Small intestine (tissue), 7 donors: ENCODE results near the gene EPHA2. TPM values are rescaled to one million over a fixed set of nuclear protein-coding genes. Genes with fewer than 3 reads are reported as not detected.

Source experiments
- DNase-seq, 2 donors: peaks; one replicate each; pipeline versions ENCODE4 v3.0.0 to v3.0.0-alpha.2; 2013
- FAIRE-seq: peaks from 2 replicates; lab custom pipeline; 2012; peaks lifted over from hg19 to GRCh38; lab: Jason Lieb, UNC
- H3K27ac ChIP-seq, 3 donors: one replicate each; pipeline ENCODE4 v1.5.1; 2013; ENCODE audit warnings: low read length in 2 of 3, mild to moderate bottlenecking in 2 of 3, control low read depth in 1 of 3, inconsistent platforms in 1 of 3, low read depth in 1 of 3, moderate library complexity in 1 of 3
- H3K27me3 ChIP-seq, 3 donors: one replicate each; pipeline ENCODE4 v1.6.1; 2013; ENCODE audit warnings: low read length in 3 of 3, inconsistent platforms in 1 of 3; ENCODE audit not compliant: control insufficient read depth in 3 of 3, insufficient read depth in 3 of 3
- H3K36me3 ChIP-seq, 3 donors: one replicate each; pipeline ENCODE4 v1.6.1; 2013; ENCODE audit warnings: low read length in 3 of 3, inconsistent platforms in 1 of 3, low read depth in 1 of 3, mild to moderate bottlenecking in 1 of 3, moderate library complexity in 1 of 3; ENCODE audit not compliant: control insufficient read depth in 3 of 3, insufficient read depth in 2 of 3
- H3K4me1 ChIP-seq, 3 donors: one replicate each; pipeline ENCODE4 v1.6.1; 2013; ENCODE audit warnings: low read length in 2 of 3, inconsistent platforms in 1 of 3, low read depth in 1 of 3, mild to moderate bottlenecking in 1 of 3, moderate library complexity in 1 of 3; ENCODE audit not compliant: control insufficient read depth in 3 of 3, insufficient read depth in 2 of 3
- H3K4me3 ChIP-seq, 3 donors: one replicate each; pipeline ENCODE4 v1.5.1; 2013; ENCODE audit warnings: low read length in 3 of 3, control low read depth in 1 of 3, inconsistent platforms in 1 of 3, low read depth in 1 of 3, mild to moderate bottlenecking in 1 of 3, moderate library complexity in 1 of 3
- H3K9me3 ChIP-seq, 2 donors: one replicate each; pipeline ENCODE4 v1.6.1; 2013; ENCODE audit warnings: low read depth in 1 of 2, low read length in 1 of 2; ENCODE audit not compliant: control insufficient read depth in 2 of 2, insufficient read depth in 1 of 2
- WGBS, 3 donors: extraction: QIAGEN DNeasy Blood & Tissue Kit; methylation state at CpG; one replicate each; pipeline ENCODE4 v1.1.7; 2013; 5-methylcytosine and 5-hydroxymethylcytosine counted together
- polyA plus RNA-seq, 4 donors: library from polyadenylated mRNA; stranded (reverse) in 3 of 4; unstranded in 1 of 4; fragments of 200-250 nt in 3 of 4; fragments of 120-200 nt in 1 of 4; gene quantifications; one replicate each; pipeline versions ENCODE4 v1.2.1 to v1.2.3, GENCODE V29; 2013
- donor health status: healthy with polysubstance abuse.
- donor health status: control.
- donor health status: control.
- donor health status: Bipolar disorder and iron deficiency.
- donor health status: healthy.

The EPHA2 gene
- polyA plus RNA-seq, 4 donors = 12.7 to 23.8 (median 19.8) TPM

GRCh38 chr1:16133007-16133961 is 22.6 kb downstream of the EPHA2 start:
- no peaks in the 10 kb centered on the region for H3K27me3 ChIP-seq
- H3K9me3 ChIP-seq = no peaks in the 10 kb centered on the region
- no peak overlapping the region for H3K27ac ChIP-seq
- no peak overlapping the region for H3K4me3 ChIP-seq
- no peak for FAIRE-seq
- WGBS, 3 donors = 82 to 90% (median 85%) methylated on average over 27 to 28 of the region's 28 CpGs
- H3K36me3 ChIP-seq = peaks cover 12 to 94% (median 28%) of the 10 kb centered on the region in 3 donors
- no peaks in the 10 kb centered on the region for H3K4me1 ChIP-seq
- DNase-seq = no peak

DNA sequence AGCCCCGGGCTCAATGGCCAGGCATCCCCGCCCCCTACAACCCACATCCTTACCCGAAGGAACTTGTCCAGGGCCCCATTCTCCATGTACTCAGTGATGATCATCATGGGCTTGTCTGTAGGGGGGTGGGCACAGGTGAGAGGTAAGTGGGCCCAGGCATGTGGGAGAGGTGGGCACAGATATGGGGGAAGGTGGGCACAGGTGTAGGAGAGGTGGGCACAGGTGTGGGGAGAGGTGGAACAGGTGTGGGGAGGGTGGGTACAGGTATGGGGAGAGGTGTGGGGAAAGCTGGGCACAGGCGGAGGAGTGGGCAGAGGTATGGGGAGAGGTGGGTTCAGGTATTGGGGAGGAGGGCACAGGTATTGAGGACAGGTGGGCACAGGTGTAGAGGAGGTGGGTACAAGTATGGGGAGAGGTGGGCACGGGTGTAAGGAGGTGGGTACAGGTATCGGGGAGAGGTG is 23.5 kb downstream of the EPHA2 start:
- no peak overlapping the region for H3K4me3 ChIP-seq
- H3K4me1 ChIP-seq = no peaks in the 10 kb centered on the region
- no peak for DNase-seq
- H3K9me3 ChIP-seq = no peaks in the 10 kb centered on the region
- no peak overlapping the region for H3K27ac ChIP-seq
- FAIRE-seq = no peak
- 86 to 96% (median 93%) methylated on average over 6 of the region's 6 CpGs for WGBS, 3 donors
- H3K36me3 ChIP-seq = peaks cover 11 to 94% (median 28%) of the 10 kb centered on the region in 3 donors
- H3K27me3 ChIP-seq = no peaks in the 10 kb centered on the region

DNA sequence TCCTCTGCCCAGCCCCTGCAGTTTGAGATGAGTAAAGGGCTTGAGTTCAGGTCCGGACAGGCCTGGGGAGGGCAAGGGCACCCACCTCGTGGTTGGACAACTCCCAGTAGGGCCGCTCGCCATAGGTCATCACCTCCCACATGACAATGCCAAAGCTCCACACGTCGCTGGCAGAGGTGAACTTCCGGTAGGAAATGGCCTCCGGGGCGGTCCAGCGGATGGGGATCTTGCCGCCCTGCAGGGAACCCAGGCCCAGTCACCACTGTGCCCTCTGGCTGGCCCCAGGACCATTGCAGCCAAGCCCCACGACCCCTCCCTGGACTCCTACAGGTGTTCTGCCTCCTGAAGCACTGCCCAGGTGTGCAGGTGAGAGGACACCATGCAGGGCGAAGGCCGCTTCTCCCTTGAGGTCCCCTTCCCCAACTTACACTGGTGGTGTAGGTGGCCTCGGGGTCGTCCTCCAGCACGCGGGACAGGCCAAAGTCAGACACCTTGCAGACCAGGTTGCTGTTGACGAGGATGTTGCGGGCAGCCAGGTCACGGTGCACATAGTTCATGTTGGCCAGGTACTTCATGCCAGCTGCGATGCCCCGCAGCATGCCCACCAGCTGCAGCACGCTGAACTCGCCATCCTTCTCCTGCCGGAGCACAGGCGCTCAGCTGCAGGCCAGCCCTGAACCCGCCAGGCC is 24.1 kb downstream of the EPHA2 start:
- H3K27me3 ChIP-seq = no peaks in the 10 kb centered on the region
- peaks cover 12 to 94% (median 27%) of the 10 kb centered on the region in 3 donors for H3K36me3 ChIP-seq

DNA sequence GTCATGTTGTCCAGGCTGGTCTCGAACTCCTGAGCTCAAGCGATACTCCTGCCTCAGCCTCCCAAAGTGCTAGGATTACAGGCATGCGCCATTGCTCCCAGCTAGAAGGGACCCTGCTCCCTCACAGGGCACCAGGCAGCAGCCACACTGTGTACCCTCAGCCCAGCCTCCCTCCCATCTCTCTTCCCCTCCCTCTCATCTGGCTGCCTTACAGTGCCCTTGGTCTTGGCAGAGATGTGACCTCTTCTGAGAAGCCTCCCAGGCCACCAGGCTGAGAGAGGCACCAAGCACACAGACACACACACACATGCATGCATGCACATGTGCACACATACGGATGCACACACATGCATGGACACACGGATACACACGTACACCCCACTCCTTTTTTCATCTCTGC is 25.0 kb downstream of the EPHA2 start:
- Histone ChIP-seq H3K4me3 (no peak overlapping the region), H3K9me3 (no peaks in the 10 kb centered on the region), H3K27ac (no peak overlapping the region), H3K27me3 (no peaks in the 10 kb centered on the region), H3K4me1 (no peaks in the 10 kb centered on the region), H3K36me3 (peaks cover 16 to 98% (median 27%) of the 10 kb centered on the region in 3 donors)
- FAIRE-seq = no peak
- WGBS, 3 donors = 92 to 95% (median 94%) methylated on average over 6 of the region's 6 CpGs
- DNase-seq = no peak

More for the DNA sequence above, 24.1 kb downstream of the EPHA2 start:
- no peaks in the 10 kb centered on the region for H3K4me1 ChIP-seq
- no peak overlapping the region for H3K4me3 ChIP-seq
- DNase-seq (no peak), FAIRE-seq (no peak)
- no peaks in the 10 kb centered on the region for H3K9me3 ChIP-seq
- H3K27ac ChIP-seq = no peak overlapping the region
- 88 to 95% (median 91%) methylated on average over 28 of the region's 28 CpGs for WGBS, 3 donors

DNA sequence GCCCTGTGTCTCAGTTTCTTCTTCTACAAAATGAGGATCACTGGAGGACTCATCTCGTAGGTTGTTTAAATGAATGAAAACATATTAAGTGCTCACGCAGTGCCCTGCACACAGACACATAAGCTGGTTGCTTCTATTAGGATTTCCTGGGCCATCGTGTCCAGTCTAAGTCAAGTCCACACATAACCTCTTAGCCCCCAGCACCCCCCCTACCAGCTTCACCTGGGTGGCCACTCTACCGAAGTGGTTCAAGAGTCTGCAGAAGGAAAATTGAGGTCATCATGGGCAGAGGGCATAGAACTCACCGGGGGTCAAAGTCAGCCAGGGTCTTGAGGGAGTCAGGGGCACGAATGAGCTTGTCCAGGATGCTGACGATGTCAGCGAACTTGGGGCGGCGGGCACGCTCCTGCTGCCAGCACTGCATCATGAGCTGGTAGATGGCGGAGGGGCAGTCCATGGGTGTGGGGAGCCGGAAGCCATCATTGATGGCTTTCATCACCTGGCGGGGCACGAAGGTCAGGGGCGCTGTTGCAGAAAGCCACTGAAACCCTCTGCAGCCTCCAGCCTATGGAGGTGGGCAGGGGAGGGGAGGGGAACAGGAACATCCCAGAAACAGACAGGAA is 25.8 kb downstream of the EPHA2 start:
- DNase-seq (no peak), FAIRE-seq (no peak)
- Histone ChIP-seq H3K27me3 (no peaks in the 10 kb centered on the region), H3K9me3 (no peaks in the 10 kb centered on the region), H3K36me3 (peaks cover 16 to 98% (median 19%) of the 10 kb centered on the region in 3 donors), H3K4me1 (no peaks in the 10 kb centered on the region), H3K4me3 (no peak overlapping the region), H3K27ac (no peak overlapping the region)
- 91 to 94% (median 92%) methylated on average over 16 of the region's 16 CpGs for whole genome bisulfite sequencing, 3 donors

DNA sequence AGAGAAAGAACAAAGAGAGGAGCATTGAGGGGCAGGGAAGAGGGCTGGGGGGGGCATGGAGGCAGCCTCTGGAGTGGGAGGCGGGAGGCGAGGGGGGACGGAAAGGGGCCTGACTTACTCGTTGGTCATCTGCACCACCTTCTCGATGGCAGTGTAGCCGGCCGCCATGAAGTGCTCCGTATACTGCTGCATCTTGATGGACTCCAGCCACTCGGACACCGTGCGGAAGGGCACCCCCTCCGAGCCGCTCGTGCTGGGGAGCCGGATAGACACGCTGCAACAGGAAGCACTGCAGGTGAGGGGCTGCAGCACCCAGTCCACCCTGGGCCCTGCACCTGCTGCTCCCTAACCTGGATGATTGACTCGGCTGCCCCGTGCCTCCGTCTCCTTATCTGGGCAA is 26.6 kb downstream of the EPHA2 start:
- DNase-seq = no peak
- no peaks in the 10 kb centered on the region for H3K9me3 ChIP-seq
- FAIRE-seq = no peak
- H3K4me3 ChIP-seq = no peak overlapping the region
- peak overlapping the region in 1 of 3 donors; percentile 33 for H3K27ac ChIP-seq
- peaks cover 16 to 98% (median 18%) of the 10 kb centered on the region in 3 donors for H3K36me3 ChIP-seq
- no peaks in the 10 kb centered on the region for H3K4me1 ChIP-seq
- H3K27me3 ChIP-seq = no peaks in the 10 kb centered on the region
- 91 to 93% (median 91%) methylated on average over 16 to 19 of the region's 19 CpGs for WGBS, 3 donors

- 65 to 75% (median 70%) methylated on average over 6 of the region's 6 CpGs for WGBS, 3 donors
- Histone ChIP-seq H3K27me3 (no peaks in the 10 kb centered on the region), H3K9me3 (no peaks in the 10 kb centered on the region), H3K27ac (peak overlapping the region in 1 of 3 donors; percentile 33), H3K4me3 (no peak overlapping the region), H3K36me3 (peaks cover 13 to 97% (median 14%) of the 10 kb centered on the region in 3 donors), H3K4me1 (no peaks in the 10 kb centered on the region)
- DNase-seq (no peak), FAIRE-seq (no peak)
Measured at GRCh38 chr1:16128338-16128741, 27.5 kb downstream of the EPHA2 start.
